Pulmonary artery endothelial cell (primary cell): Measurements from ENCODE around the gene THBS2. TPM values are rescaled to one million over a fixed set of nuclear protein-coding genes. Genes with fewer than 3 reads are reported as not detected.
"Not testable (repeated sequence)": the region's sequence is repeated elsewhere in the genome, so short reads cannot be mapped to it uniquely, and the experiment has no call there.

Experiments
- DNase-seq: peaks from one replicate; pipeline ENCODE4 v3.0.0-alpha.2; 2011; ENCODE audit warnings: low read depth, low spot score
- total RNA-seq: library from RNA; depleted of rRNA; stranded (reverse); fragments of >200 nt; gene quantifications from 2 replicates; pipeline ENCODE4 v1.2.3, GENCODE V29; 2014

THBS2 gene
- total RNA-seq, 1 donor from 2014 or later = 7.9 TPM

GRCh38 chr6:169212897-169213813, 40.5 kb downstream of the THBS2 start:
- DNase-seq = peak; percentile 73

GRCh38 chr6:169212436-169212835, 41.2 kb downstream of the THBS2 start:
- DNase-seq = peak; percentile 36

- no peak for DNase-seq
Observed at GRCh38 chr6:169211881-169212280, 41.8 kb downstream of the THBS2 start.

DNA sequence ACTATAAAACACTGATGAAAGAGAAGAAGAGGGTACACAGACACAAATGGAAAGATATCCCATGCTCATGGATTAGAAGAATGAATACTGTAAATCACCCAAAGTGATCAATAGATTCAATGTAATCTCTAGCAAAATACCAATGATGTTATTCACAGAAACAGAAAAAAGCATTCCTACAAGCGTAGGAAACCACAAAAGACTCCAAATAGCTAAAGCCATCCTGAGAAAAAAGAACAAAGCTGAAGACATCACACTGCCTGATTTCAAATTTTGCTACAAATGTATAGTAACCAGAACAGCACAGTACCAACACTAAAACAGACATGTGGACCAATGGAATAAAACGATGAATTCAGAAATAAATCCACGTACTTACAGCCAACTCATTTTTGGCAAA, 43.0 kb downstream of the THBS2 start:
- no peak for DNase-seq

- DNase-seq = no peak
Observed at GRCh38 chr6:169208011-169208410, 45.6 kb downstream of the THBS2 start.

DNA sequence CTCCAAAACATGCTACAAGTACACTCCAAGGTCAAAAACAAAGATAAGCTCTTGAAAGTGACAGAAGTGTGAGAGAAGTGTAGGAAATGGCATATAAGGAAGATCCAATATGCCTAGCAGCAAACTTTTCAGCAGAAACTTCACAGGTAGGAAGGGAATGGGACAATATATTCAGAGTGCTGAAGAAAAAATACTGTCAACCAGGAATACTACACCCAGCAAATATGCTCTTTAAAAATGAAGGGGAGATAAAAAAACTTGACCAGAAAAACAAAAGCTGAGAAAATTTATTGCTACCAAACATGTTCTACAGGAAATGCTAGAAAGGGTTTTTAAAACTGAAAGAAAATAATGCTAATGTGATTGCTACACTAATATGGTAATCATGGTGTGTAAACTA, 46.2 kb downstream of the THBS2 start:
- no peak for DNase-seq

- no peak for DNase-seq
Observed at GRCh38 chr6:169205176-169206160, 48.2 kb downstream of the THBS2 start.

DNA sequence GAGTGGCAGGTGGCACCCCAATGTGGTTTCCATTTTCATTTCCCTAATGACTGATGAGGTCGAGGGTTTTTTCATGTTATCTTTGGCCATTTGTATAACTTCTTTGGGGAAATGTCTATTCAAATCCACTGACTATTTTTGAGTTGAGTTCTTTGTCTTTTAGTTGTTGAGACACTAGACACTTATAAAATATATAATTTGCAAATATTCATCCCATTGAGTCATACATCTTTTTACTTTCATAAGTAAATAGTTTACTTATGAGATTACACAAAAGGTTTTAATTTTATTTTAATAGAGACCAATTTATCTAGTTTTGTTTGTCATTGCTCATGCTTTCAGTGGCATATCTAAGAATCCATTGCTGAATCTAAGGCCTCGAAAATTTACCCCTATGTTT, 49.5 kb downstream of the THBS2 start:
- no peak for DNase-seq

GRCh38 chr6:169201985-169202384, 51.7 kb downstream of the THBS2 start:
- no peak for DNase-seq

GRCh38 chr6:169200893-169201514, 52.6 kb downstream of the THBS2 start:
- no peak for DNase-seq

- DNase-seq = no peak
Observed at GRCh38 chr6:169199625-169200335, 53.9 kb downstream of the THBS2 start.

GRCh38 chr6:169198885-169199284, 54.8 kb downstream of the THBS2 start:
- no peak for DNase-seq

DNA sequence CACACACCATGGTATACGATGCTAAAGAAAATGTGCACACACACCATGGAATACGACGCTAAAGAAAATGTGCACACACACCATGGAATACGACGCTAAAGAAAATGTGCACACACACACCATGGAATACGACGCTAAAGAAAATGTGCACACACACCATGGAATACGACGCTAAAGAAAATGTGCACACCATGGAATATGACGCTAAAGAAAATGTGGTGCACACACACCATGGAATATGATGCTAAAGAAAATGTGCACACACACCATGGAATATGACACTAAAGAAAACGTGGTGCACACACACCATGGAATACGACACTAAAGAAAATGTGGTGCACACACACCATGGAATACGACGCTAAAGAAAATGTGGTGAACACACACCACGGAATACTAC, 55.7 kb downstream of the THBS2 start:
- DNase-seq = not testable (repeated sequence)

GRCh38 chr6:169196279-169196678, 57.4 kb downstream of the THBS2 start:
- not testable (repeated sequence) for DNase-seq

DNA sequence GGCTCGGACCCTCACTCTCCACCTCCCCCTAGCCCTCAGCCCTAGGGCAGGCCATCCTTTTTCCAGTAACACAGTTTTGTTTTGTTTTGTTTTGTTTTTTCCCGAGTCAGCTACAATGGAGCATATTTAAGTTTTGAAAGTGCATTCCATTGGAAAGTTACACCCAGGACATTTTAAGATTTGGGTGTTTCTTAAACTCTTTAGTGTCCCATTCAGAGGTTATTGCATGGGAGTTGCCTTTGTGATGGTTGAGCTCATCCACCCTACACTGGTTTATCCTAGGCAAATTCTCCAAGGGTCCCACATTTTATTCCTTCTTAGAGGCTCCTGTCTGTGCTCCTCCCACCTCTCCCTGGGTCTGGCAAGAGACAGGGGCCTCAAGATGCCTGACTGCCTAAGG, 58.9 kb downstream of the THBS2 start:
- DNase-seq = no peak

DNA sequence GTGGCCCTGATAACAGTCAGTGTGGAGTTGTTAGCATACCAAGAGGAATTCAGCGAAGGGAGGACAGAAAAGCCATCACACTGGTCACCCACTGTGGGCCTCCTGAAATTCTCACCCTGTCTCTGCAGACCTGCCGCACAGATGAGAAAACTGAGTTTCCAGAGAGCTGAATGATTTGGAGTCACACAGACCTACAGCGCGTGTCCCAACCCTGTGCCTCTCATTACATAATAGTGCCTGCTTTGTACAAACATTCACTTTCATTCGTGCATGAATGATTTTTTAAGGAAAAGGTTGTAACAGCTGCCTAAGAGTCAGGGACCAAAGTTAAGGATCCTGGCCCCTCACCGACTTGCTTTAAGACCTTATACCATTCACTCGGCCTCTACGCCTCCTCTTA, 62.7 kb downstream of the THBS2 start:
- DNase-seq = no peak

DNA sequence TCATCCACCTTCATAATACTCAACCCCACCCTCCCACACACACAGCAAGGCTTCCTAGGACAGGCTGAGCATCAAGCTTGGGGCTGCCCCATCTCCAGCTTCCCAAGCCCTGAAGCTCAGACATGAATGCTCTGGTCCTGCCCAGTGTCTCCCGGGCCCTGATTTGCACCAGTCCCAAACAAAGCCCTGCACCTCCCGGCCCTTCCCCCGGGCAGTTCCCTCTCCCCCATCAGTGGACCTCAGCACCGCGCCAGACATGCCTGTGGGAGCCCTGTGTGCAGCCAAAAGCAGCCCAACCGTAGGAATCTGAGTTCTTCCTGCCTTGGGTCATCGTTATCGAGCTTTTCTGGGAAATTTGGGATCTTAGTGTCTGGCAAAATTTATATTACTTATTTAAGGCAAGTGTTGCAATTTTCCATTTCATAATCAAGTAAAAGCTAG, 63.5 kb downstream of the THBS2 start:
- no peak for DNase-seq

DNA sequence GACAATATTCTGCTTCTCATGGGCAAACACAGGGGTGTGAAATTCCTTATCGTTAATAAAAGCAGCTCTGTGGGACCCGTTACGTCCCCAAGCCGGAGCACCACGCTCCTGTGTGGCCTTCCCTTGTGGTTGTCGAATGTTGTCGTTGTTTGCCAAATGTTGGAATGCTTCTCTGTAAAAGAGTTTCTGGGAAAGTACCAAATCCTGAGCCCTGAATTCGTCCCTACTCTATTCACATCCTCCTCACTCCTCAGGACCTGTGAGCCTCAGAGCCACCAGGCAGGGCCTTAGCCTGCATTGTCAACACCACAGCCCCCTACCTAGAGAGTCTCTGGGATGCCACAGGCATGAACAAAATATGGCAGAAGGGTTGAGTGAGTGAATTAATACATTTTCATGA, 64.0 kb downstream of the THBS2 start:
- no peak for DNase-seq

DNA sequence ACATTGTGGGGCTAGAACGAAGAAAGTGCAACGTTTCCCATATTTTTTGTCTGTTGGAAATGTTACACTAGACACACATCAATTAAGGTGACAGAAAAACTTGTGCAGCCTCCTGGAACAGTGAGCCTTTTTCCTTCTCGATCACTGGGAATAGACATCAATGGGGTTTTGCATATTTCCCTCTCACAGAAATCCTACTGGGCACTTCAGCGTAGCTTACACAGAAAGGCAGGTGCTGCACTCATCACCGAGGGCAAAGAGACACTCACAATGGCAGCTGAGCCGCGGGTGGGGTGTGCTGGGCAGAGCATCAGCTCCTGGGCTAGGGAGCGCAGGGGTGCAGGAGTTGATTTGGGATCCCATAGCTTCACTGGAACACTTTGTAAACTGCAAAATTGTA, 64.5 kb downstream of the THBS2 start:
- DNase-seq = no peak

DNA sequence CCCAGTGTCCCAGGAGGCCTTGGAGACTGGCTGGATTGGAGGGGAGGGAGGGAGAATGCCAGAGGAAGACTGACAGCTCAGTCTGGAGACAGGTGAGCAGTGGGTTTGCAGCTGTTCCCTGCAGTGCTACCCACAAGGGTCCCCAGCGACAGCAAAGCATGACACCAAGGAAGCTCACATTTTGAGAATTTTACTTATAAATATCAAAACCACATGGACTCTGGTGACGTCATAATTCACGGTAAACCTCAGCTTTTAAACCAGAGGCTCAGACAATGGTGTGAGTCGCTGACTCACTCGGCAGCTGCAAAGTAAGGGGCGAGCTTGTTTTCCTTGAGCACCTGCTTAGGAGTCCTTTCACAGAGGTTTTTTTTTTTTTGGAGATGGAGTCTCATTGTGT, 65.2 kb downstream of the THBS2 start:
- DNase-seq = no peak

DNA sequence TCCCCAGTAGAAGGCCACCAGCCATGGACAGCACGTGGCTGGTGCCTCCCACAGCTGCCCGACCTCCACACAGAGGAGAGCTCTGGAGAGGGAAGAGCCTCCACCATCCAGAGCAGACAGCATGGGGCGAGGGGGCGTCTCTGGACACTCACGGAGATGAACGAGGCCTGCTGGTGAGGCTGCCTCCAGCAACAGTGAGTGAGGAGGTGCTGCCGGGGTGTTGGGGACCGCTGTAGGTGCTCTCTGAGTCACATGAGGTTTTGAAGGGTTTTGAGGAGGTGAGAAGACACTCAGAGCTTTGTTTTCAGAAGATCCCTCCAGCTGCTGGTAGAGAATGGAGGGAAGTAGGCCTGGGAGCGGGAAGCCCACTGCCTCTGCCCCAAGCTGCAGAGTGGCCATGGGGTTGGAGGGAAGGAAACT, 65.6 kb downstream of the THBS2 start:
- DNase-seq = no peak
